ENCODE data around the gene MUC4. TPM values are rescaled to one million over a fixed set of nuclear protein-coding genes. Genes with fewer than 3 reads are reported as not detected.

MUC4 gene
- polyA plus RNA-seq, 1 of the 3 experiments (the other 2 are of a cell fraction): 0.07 TPM

DNA sequence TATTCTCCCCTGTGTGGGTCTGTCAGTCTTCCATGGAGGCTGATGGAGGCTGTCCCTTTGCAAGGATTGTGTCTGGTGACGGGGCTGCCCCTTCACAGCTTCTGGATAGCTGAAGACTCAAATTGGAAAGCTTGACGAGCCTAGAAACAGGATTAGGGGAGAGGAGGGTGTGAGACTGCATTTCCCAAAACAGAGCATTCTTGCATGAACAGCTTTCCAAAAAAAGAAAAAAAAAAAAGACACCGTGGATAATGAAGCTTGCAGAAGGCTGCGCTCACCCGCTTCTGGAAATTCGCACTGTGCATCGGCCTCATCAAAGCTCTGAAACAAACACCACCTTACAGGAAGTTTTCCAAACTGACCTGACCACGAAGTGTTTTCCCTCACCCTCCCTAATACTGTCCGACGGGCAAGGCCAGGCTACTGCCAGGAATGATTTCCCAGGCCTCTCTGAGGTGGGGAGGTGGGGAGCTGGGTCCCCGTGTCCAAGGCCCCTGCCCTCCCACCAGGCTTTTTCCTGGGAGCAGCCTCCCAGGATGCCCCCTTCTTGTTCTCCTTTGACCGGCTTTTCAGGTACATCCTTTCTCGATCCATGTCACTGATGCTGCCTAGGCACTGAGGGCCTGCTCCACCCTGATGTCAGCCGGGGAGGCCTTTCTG, 24.9 kb upstream of the MUC4 start:
- Histone ChIP-seq H3K36me3 (replicated peaks in 1 of 2; ENCODE audit: control insufficient read depth in 1 of 2, insufficient read depth in 2 of 2, low read length in 1 of 2) (no peaks in the 10 kb centered on the region), H3K4me1 (ENCODE audit: control insufficient read depth in 1 of 2, insufficient read depth in 2 of 2, low read depth in 1 of 2, low read length in 1 of 2) (peaks cover 0 to 2% of the 10 kb centered on the region in 2 experiments; a peak in 1 of 4 replicates), H3K79me2 (ENCODE audit: insufficient read depth) (no peaks in the 10 kb centered on the region), H3K4me2 (no peak overlapping the region), H3F3A (replicated peaks; ENCODE audit: insufficient read depth) (no peaks in the 10 kb centered on the region), H3K9me3 (no peaks in the 10 kb centered on the region), H2AFZ (ENCODE audit: low read depth) (no peak overlapping the region), H3K9me2 (no peaks in the 10 kb centered on the region), H3K9ac (no peak overlapping the region), H3K27me3 (ENCODE audit: insufficient read depth) (no peaks in the 10 kb centered on the region), H4K20me1 (ENCODE audit: insufficient read depth) (no peaks in the 10 kb centered on the region), H3K27ac (ENCODE audit: low read depth in 2 of 2, low read length in 1 of 2) (no peak overlapping the region), H3K4me3 (ENCODE audit: low read depth in 2 of 2, low read length in 1 of 2) (no peak overlapping the region)
- POLR2A ChIA-PET: no interaction called here
- TF ChIP-seq IRF3 (IDR thresholded peaks at IDR 0.05; ENCODE audit: low read depth, low read length): no peak
- TF ChIP-seq EZH2phosphoT487 (IDR thresholded peaks at IDR 0.05; ENCODE audit: borderline replicate concordance, low read depth): no peak
- TF ChIP-seq USF2 (IDR thresholded peaks at IDR 0.05; ENCODE audit: borderline replicate concordance, low read depth, low read length): no peak
- TF ChIP-seq GABPA (IDR thresholded peaks at IDR 0.05; ENCODE audit: low read depth): no peak
- TF ChIP-seq, protein P1, sequence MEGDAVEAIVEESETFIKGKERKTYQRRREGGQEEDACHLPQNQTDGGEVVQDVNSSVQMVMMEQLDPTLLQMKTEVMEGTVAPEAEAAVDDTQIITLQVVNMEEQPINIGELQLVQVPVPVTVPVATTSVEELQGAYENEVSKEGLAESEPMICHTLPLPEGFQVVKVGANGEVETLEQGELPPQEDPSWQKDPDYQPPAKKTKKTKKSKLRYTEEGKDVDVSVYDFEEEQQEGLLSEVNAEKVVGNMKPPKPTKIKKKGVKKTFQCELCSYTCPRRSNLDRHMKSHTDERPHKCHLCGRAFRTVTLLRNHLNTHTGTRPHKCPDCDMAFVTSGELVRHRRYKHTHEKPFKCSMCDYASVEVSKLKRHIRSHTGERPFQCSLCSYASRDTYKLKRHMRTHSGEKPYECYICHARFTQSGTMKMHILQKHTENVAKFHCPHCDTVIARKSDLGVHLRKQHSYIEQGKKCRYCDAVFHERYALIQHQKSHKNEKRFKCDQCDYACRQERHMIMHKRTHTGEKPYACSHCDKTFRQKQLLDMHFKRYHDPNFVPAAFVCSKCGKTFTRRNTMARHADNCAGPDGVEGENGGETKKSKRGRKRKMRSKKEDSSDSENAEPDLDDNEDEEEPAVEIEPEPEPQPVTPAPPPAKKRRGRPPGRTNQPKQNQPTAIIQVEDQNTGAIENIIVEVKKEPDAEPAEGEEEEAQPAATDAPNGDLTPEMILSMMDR (IDR thresholded peaks at IDR 0.05): no peak
- no peak for TF ChIP-seq REST (IDR thresholded peaks at IDR 0.05; ENCODE audit: low read depth, low read length)
- no peak for TF ChIP-seq RCOR1 (IDR thresholded peaks at IDR 0.05; ENCODE audit: low read length)
- no peak for TF ChIP-seq RAD21 (IDR thresholded peaks at IDR 0.05; ENCODE audit: low read length)
- TF ChIP-seq TAF1 (IDR thresholded peaks at IDR 0.05; ENCODE audit: borderline replicate concordance, low read depth, low read length): no peak
- no peak for TF ChIP-seq CHD2 (IDR thresholded peaks at IDR 0.05; ENCODE audit: low read length, partially characterized antibody)
- no peak for TF ChIP-seq NRF1 (IDR thresholded peaks at IDR 0.05; ENCODE audit: low read depth, low read length)
- TF ChIP-seq POLR2AphosphoS5 (IDR thresholded peaks at IDR 0.05; ENCODE audit: low read depth, low read length): no peak
- TF ChIP-seq TCF12 (IDR thresholded peaks at IDR 0.05): no peak
- no peak for TF ChIP-seq JUND (IDR thresholded peaks at IDR 0.05)
- TF ChIP-seq FOXJ3 (CRISPR knock-in tag; IDR thresholded peaks at IDR 0.05): no peak
- DNase-seq: no peak
- CTCF ChIA-PET: interaction anchor here (1.0 to 1.9 kb wide), 2 partner anchors 13 to 23 kb away, joined by 3 to 7 read pairs; no protein-coding TSS in a partner anchor
- WGBS (ENCODE audit: low lambda C conversion rate): 73% methylated on average over 14 of the region's 14 CpGs
